Thoracic aorta (tissue), 2 donors: ENCODE data around the gene SFXN3. TPM values are rescaled to one million over a fixed set of nuclear protein-coding genes. Genes with fewer than 3 reads are reported as not detected.

ENCODE experiments used
- ATAC-seq: fragments of 150-250 bp; one replicate; pipeline ENCODE4 v1.8.0; 2017; ENCODE audit warnings: low read depth; ENCODE audit not compliant: insufficient number of reproducible peaks, low FRiP score
- DNase-seq: peaks from one replicate; pipeline ENCODE4 v3.0.0-alpha.2; 2020; ENCODE audit warnings: low spot score
- H3K27ac ChIP-seq, 2 donors: fragments of 200-600 bp; sonication (generic); 1 replicate in 1 of 2; 2 replicates in 1 of 2; pipeline ENCODE4 v1.5.1; 2016; ENCODE audit warnings: mild to moderate bottlenecking in 2 of 2, moderate library complexity in 2 of 2
- H3K27me3 ChIP-seq: fragments of 200-600 bp; sonication (generic); replicated peaks from 2 replicates; pipeline ENCODE4 v1.6.0; 2016; ENCODE audit warnings: mild to moderate bottlenecking; ENCODE audit not compliant: insufficient read depth
- H3K36me3 ChIP-seq: fragments of 200-600 bp; sonication (generic); one replicate; pipeline ENCODE4 v1.5.1; 2016
- H3K4me1 ChIP-seq, 2 donors: fragments of 200-600 bp; sonication (generic); 1 replicate in 1 of 2; 2 replicates in 1 of 2; pipeline versions ENCODE4 v1.5.1 to v1.6.0; 2016; ENCODE audit warnings: low read depth in 2 of 2, mild to moderate bottlenecking in 1 of 2; ENCODE audit not compliant: control insufficient read depth in 1 of 2
- H3K4me3 ChIP-seq: fragments of 200-600 bp; sonication (generic); 2 replicates; pipeline ENCODE4 v1.5.1; 2016; ENCODE audit warnings: mild to moderate bottlenecking
- H3K9me3 ChIP-seq: fragments of 200-600 bp; sonication (generic); 2 replicates; pipeline ENCODE4 v1.5.1; 2016
- CTCF ChIP-seq: fragments of 200-600 bp; sonication (generic); IDR thresholded peaks from one replicate; pipeline ENCODE4 v1.5.1; 2019; ENCODE audit warnings: antibody characterized with exemption
- total RNA-seq, 2 donors: library from RNA; depleted of rRNA; stranded (reverse); fragments of >200 nt; gene quantifications; one replicate each; pipeline versions ENCODE4 v1.1.0 to v1.2.3, GENCODE V29; 2016

The SFXN3 gene
- total RNA-seq, 2 donors from 2014 or later = 136 to 206 TPM

GRCh38 chr10:101018118-101018599 is 12.9 kb upstream of the SFXN3 start:
- H3K27me3 ChIP-seq = no peaks in the 10 kb centered on the region
- no peak for ATAC-seq

GRCh38 chr10:101018600-101019439 is 12.2 kb upstream of the SFXN3 start:
- DNase-seq = peak; percentile 36

More at GRCh38 chr10:101018118-101018599, 12.9 kb upstream of the SFXN3 start:
- Histone ChIP-seq H3K4me1 (peaks cover 0 to 11% of the 10 kb centered on the region in 2 donors), H3K36me3 (no peaks in the 10 kb centered on the region), H3K9me3 (no peaks in the 10 kb centered on the region), H3K27ac (no peak overlapping the region), H3K4me3 (no peak overlapping the region)
- no peak for TF ChIP-seq CTCF
- DNase-seq = no peak

GRCh38 chr10:101019440-101019703 is 11.7 kb upstream of the SFXN3 start:
- H3K27ac ChIP-seq = no peak overlapping the region
- DNase-seq = no peak
- no peak for ATAC-seq
- H3K27me3 ChIP-seq = no peaks in the 10 kb centered on the region
- no peaks in the 10 kb centered on the region for H3K9me3 ChIP-seq
- H3K4me1 ChIP-seq = no peaks in the 10 kb centered on the region
- no peak overlapping the region for H3K4me3 ChIP-seq
- no peak for TF ChIP-seq CTCF
- H3K36me3 ChIP-seq = no peaks in the 10 kb centered on the region

More at GRCh38 chr10:101018600-101019439, 12.2 kb upstream of the SFXN3 start:
- no peaks in the 10 kb centered on the region for H3K9me3 ChIP-seq
- H3K4me1 ChIP-seq = peaks cover 0 to 4% of the 10 kb centered on the region in 2 donors
- no peak overlapping the region for H3K27ac ChIP-seq
- H3K36me3 ChIP-seq = no peaks in the 10 kb centered on the region
- peak; percentile 66 for TF ChIP-seq CTCF
- H3K27me3 ChIP-seq = no peaks in the 10 kb centered on the region
- ATAC-seq = no peak
- H3K4me3 ChIP-seq = peak overlapping the region; percentile 20

- no peaks in the 10 kb centered on the region for H3K4me1 ChIP-seq
- ATAC-seq (no peak), DNase-seq (no peak)
- H3K36me3 ChIP-seq = no peaks in the 10 kb centered on the region
- no peak for TF ChIP-seq CTCF
- H3K9me3 ChIP-seq = no peaks in the 10 kb centered on the region
- no peak overlapping the region for H3K4me3 ChIP-seq
- no peak overlapping the region for H3K27ac ChIP-seq
- H3K27me3 ChIP-seq = no peaks in the 10 kb centered on the region
Measured at GRCh38 chr10:101020427-101021075, 10.5 kb upstream of the SFXN3 start.

- Histone ChIP-seq H3K27ac (no peak overlapping the region), H3K9me3 (no peaks in the 10 kb centered on the region), H3K4me1 (no peaks in the 10 kb centered on the region), H3K4me3 (no peak overlapping the region), H3K27me3 (no peaks in the 10 kb centered on the region), H3K36me3 (no peaks in the 10 kb centered on the region)
- TF ChIP-seq CTCF = no peak
- DNase-seq (no peak), ATAC-seq (no peak)
Measured at GRCh38 chr10:101021239-101021638, 9.8 kb upstream of the SFXN3 start.
